ENCODE data around the gene AMY1B. TPM values are rescaled to one million over a fixed set of nuclear protein-coding genes. Genes with fewer than 3 reads are reported as not detected.
"Not testable (repeated sequence)": the region's sequence is repeated elsewhere in the genome, so short reads cannot be mapped to it uniquely, and the experiment has no call there.

Gene AMY1B
- polyA plus RNA-seq, 1 donor (not counting 4 experiments of a cell fraction or from before 2014, with no cell fraction given) = not detected

GRCh38 chr1:103700669-103701068 lies 4.7 kb upstream of the AMY1B start:
- FAIRE-seq = not testable (repeated sequence)

GRCh38 chr1:103697430-103697829 lies 1.4 kb upstream of the AMY1B start:
- DNase-seq (ENCODE audit: low read depth, low spot score); H3K9ac ChIP-seq (ENCODE audit: control insufficient read depth, extremely low read depth, insufficient read depth, low read length); H3K4me3 ChIP-seq (ENCODE audit: control insufficient read depth in 2 of 3, extremely low read depth in 1 of 3, insufficient read depth in 2 of 3, low read depth in 1 of 3, low read length in 3 of 3); H3K9me1 ChIP-seq (ENCODE audit: control insufficient read depth, extremely low read depth, insufficient read depth, low read length); FAIRE-seq; H2AFZ ChIP-seq (ENCODE audit: control insufficient read depth, low read length); H4K20me1 ChIP-seq (ENCODE audit: control insufficient read depth, extremely low read depth, insufficient read depth, low read length); H3K4me2 ChIP-seq (ENCODE audit: control insufficient read depth, extremely low read depth, insufficient read depth, low read depth, low read length); H3K9me3 ChIP-seq (ENCODE audit: control insufficient read depth, low read depth, low read length); H3K27ac ChIP-seq (ENCODE audit: control insufficient read depth, insufficient read depth, low read length); H3K36me3 ChIP-seq (ENCODE audit: control insufficient read depth in 2 of 2, extremely low read depth in 1 of 2, insufficient read depth in 2 of 2, low read length in 2 of 2); H3K4me1 ChIP-seq (ENCODE audit: control insufficient read depth, extremely low read depth, insufficient read depth, low read length); dilution Hi-C loops (cut with MboI; ENCODE audit: extremely low pct_ligation_motif_present, low sequenced_read_pairs); H3K79me2 ChIP-seq (ENCODE audit: control insufficient read depth, insufficient read depth, low read length); H3K27me3 ChIP-seq (ENCODE audit: control insufficient read depth, extremely low read depth, insufficient read depth, low read length): not testable (repeated sequence)

More at GRCh38 chr1:103700669-103701068, 4.7 kb upstream of the AMY1B start:
- H3K27ac ChIP-seq (ENCODE audit: control insufficient read depth, insufficient read depth, low read length); DNase-seq (ENCODE audit: low read depth, low spot score); H3K27me3 ChIP-seq (ENCODE audit: control insufficient read depth, extremely low read depth, insufficient read depth, low read length); H3K36me3 ChIP-seq (ENCODE audit: control insufficient read depth in 2 of 2, extremely low read depth in 1 of 2, insufficient read depth in 2 of 2, low read length in 2 of 2); H3K4me3 ChIP-seq (ENCODE audit: control insufficient read depth in 2 of 3, extremely low read depth in 1 of 3, insufficient read depth in 2 of 3, low read depth in 1 of 3, low read length in 3 of 3); dilution Hi-C loops (cut with MboI; ENCODE audit: extremely low pct_ligation_motif_present, low sequenced_read_pairs); H3K4me1 ChIP-seq (ENCODE audit: control insufficient read depth, extremely low read depth, insufficient read depth, low read length); H2AFZ ChIP-seq (ENCODE audit: control insufficient read depth, low read length); H3K9me1 ChIP-seq (ENCODE audit: control insufficient read depth, extremely low read depth, insufficient read depth, low read length); H3K9me3 ChIP-seq (ENCODE audit: control insufficient read depth, low read depth, low read length); H4K20me1 ChIP-seq (ENCODE audit: control insufficient read depth, extremely low read depth, insufficient read depth, low read length); H3K4me2 ChIP-seq (ENCODE audit: control insufficient read depth, extremely low read depth, insufficient read depth, low read depth, low read length); H3K9ac ChIP-seq (ENCODE audit: control insufficient read depth, extremely low read depth, insufficient read depth, low read length); H3K79me2 ChIP-seq (ENCODE audit: control insufficient read depth, insufficient read depth, low read length): not testable (repeated sequence)

GRCh38 chr1:103676335-103676734 lies 19.7 kb downstream of the AMY1B start:
- FAIRE-seq; H3K4me3 ChIP-seq (ENCODE audit: control insufficient read depth in 2 of 3, extremely low read depth in 1 of 3, insufficient read depth in 2 of 3, low read depth in 1 of 3, low read length in 3 of 3); H3K4me1 ChIP-seq (ENCODE audit: control insufficient read depth, extremely low read depth, insufficient read depth, low read length); H3K79me2 ChIP-seq (ENCODE audit: control insufficient read depth, insufficient read depth, low read length); H3K9ac ChIP-seq (ENCODE audit: control insufficient read depth, extremely low read depth, insufficient read depth, low read length); H3K36me3 ChIP-seq (ENCODE audit: control insufficient read depth in 2 of 2, extremely low read depth in 1 of 2, insufficient read depth in 2 of 2, low read length in 2 of 2); H3K27ac ChIP-seq (ENCODE audit: control insufficient read depth, insufficient read depth, low read length); H2AFZ ChIP-seq (ENCODE audit: control insufficient read depth, low read length); dilution Hi-C loops (cut with MboI; ENCODE audit: extremely low pct_ligation_motif_present, low sequenced_read_pairs); H3K27me3 ChIP-seq (ENCODE audit: control insufficient read depth, extremely low read depth, insufficient read depth, low read length); H3K4me2 ChIP-seq (ENCODE audit: control insufficient read depth, extremely low read depth, insufficient read depth, low read depth, low read length); H3K9me1 ChIP-seq (ENCODE audit: control insufficient read depth, extremely low read depth, insufficient read depth, low read length); H4K20me1 ChIP-seq (ENCODE audit: control insufficient read depth, extremely low read depth, insufficient read depth, low read length); DNase-seq (ENCODE audit: low read depth, low spot score); H3K9me3 ChIP-seq (ENCODE audit: control insufficient read depth, low read depth, low read length): not testable (repeated sequence)

GRCh38 chr1:103655460-103655859 lies 40.5 kb downstream of the AMY1B start, which contains the start of gene AMY1A:
Gene AMY1A, plus strand, starts transcription at chr1:103655760. Its CDS starts 571 bp downstream, at chr1:103656331.
- H2AFZ ChIP-seq (ENCODE audit: control insufficient read depth, low read length); DNase-seq (ENCODE audit: low read depth, low spot score); dilution Hi-C loops (cut with MboI; ENCODE audit: extremely low pct_ligation_motif_present, low sequenced_read_pairs); H3K27me3 ChIP-seq (ENCODE audit: control insufficient read depth, extremely low read depth, insufficient read depth, low read length); H3K79me2 ChIP-seq (ENCODE audit: control insufficient read depth, insufficient read depth, low read length); FAIRE-seq; H3K4me1 ChIP-seq (ENCODE audit: control insufficient read depth, extremely low read depth, insufficient read depth, low read length); H3K36me3 ChIP-seq (ENCODE audit: control insufficient read depth in 2 of 2, extremely low read depth in 1 of 2, insufficient read depth in 2 of 2, low read length in 2 of 2); H3K9me3 ChIP-seq (ENCODE audit: control insufficient read depth, low read depth, low read length); H3K4me2 ChIP-seq (ENCODE audit: control insufficient read depth, extremely low read depth, insufficient read depth, low read depth, low read length); H3K9ac ChIP-seq (ENCODE audit: control insufficient read depth, extremely low read depth, insufficient read depth, low read length); H3K9me1 ChIP-seq (ENCODE audit: control insufficient read depth, extremely low read depth, insufficient read depth, low read length); H3K4me3 ChIP-seq (ENCODE audit: control insufficient read depth in 2 of 3, extremely low read depth in 1 of 3, insufficient read depth in 2 of 3, low read depth in 1 of 3, low read length in 3 of 3); H4K20me1 ChIP-seq (ENCODE audit: control insufficient read depth, extremely low read depth, insufficient read depth, low read length); H3K27ac ChIP-seq (ENCODE audit: control insufficient read depth, insufficient read depth, low read length): not testable (repeated sequence)

- FAIRE-seq; H3K9me1 ChIP-seq (ENCODE audit: control insufficient read depth, extremely low read depth, insufficient read depth, low read length); H3K9me3 ChIP-seq (ENCODE audit: control insufficient read depth, low read depth, low read length); H3K4me2 ChIP-seq (ENCODE audit: control insufficient read depth, extremely low read depth, insufficient read depth, low read depth, low read length); H3K27ac ChIP-seq (ENCODE audit: control insufficient read depth, insufficient read depth, low read length); H3K36me3 ChIP-seq (ENCODE audit: control insufficient read depth in 2 of 2, extremely low read depth in 1 of 2, insufficient read depth in 2 of 2, low read length in 2 of 2); H3K27me3 ChIP-seq (ENCODE audit: control insufficient read depth, extremely low read depth, insufficient read depth, low read length); H3K4me3 ChIP-seq (ENCODE audit: control insufficient read depth in 2 of 3, extremely low read depth in 1 of 3, insufficient read depth in 2 of 3, low read depth in 1 of 3, low read length in 3 of 3); H3K4me1 ChIP-seq (ENCODE audit: control insufficient read depth, extremely low read depth, insufficient read depth, low read length); dilution Hi-C loops (cut with MboI; ENCODE audit: extremely low pct_ligation_motif_present, low sequenced_read_pairs); DNase-seq (ENCODE audit: low read depth, low spot score); H2AFZ ChIP-seq (ENCODE audit: control insufficient read depth, low read length); H3K9ac ChIP-seq (ENCODE audit: control insufficient read depth, extremely low read depth, insufficient read depth, low read length); H4K20me1 ChIP-seq (ENCODE audit: control insufficient read depth, extremely low read depth, insufficient read depth, low read length); H3K79me2 ChIP-seq (ENCODE audit: control insufficient read depth, insufficient read depth, low read length): not testable (repeated sequence)
Observed at GRCh38 chr1:103654133-103654532, 41.9 kb downstream of the AMY1B start.
